Measurements from ENCODE around the gene SLFN12. TPM values are rescaled to one million over a fixed set of nuclear protein-coding genes. Genes with fewer than 3 reads are reported as not detected.
A peak's percentile ranks its signal among the peaks of the same experiment; 100 is the strongest.
"Not testable (repeated sequence)": the region's sequence is repeated elsewhere in the genome, so short reads cannot be mapped to it uniquely, and the experiment has no call there.

SLFN12 gene
- polyA plus RNA-seq, 2 of the 4 experiments (the other 2 are of a cell fraction), result 0.08 to 0.23 TPM

GRCh38 chr17:35421069-35421468, 11.2 kb downstream of the SLFN12 start:
- POLR2A ChIA-PET; H3K4me2 ChIP-seq; CTCF ChIA-PET; FAIRE-seq; H3K9me3 ChIP-seq; H3K27ac ChIP-seq; ATAC-seq; H3K4me3 ChIP-seq; H3K4me1 ChIP-seq; DNase-seq (ENCODE audit: low read depth in 1 of 2, low spot score in 1 of 2): not testable (repeated sequence)
- 77% methylated on average over 9 of the region's 9 CpGs for WGBS (ENCODE audit: missing lambda C conversion rate)
- peak; percentile 84 for TF ChIP-seq ZC3H11A (IDR thresholded peaks at IDR 0.05)

DNA sequence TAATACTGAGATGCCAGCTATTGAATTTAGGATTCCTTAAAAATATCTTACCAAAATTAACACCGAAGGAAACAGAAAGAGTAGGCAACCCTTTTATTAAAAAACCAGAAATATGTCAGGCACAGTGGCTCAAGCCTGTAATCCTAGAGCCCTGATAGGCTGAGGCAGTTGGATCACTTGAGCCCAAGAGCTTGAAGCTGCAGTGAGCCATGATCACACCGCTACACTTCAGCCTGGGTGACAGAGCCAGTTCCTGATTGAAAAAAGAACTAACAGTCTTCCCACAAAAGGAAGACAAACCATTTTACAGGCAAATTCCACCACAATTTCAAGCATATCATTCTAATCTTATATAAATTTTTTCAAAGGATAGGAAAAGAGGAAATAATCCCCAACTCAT, 15.6 kb downstream of the SLFN12 start:
- WGBS (ENCODE audit: missing lambda C conversion rate), result 50% methylated on average over 2 of the region's 2 CpGs
- FAIRE-seq (no peak), ATAC-seq (no peak), DNase-seq (ENCODE audit: low read depth in 1 of 2, low spot score in 1 of 2) (no peak)
- Histone ChIP-seq H3K4me3 (no peak overlapping the region), H3K27ac (no peak overlapping the region), H3K4me1 (no peaks in the 10 kb centered on the region), H3K4me2 (no peak overlapping the region), H3K9me3 (peaks cover 9% of the 10 kb centered on the region; the same call in 1 of the 3 replicates)
- CTCF ChIA-PET, result no interaction called here
- POLR2A ChIA-PET, result no interaction called here
- no peak for TF ChIP-seq HEYL (CRISPR knock-in tag; IDR thresholded peaks at IDR 0.05)
- TF ChIP-seq RCOR1 (IDR thresholded peaks at IDR 0.05; ENCODE audit: low read depth, low read length), result no peak
- no peak for TF ChIP-seq KDM5A (IDR thresholded peaks at IDR 0.05)
- no peak for TF ChIP-seq EHF (CRISPR knock-in tag; IDR thresholded peaks at IDR 0.05)
- TF ChIP-seq, protein P1, sequence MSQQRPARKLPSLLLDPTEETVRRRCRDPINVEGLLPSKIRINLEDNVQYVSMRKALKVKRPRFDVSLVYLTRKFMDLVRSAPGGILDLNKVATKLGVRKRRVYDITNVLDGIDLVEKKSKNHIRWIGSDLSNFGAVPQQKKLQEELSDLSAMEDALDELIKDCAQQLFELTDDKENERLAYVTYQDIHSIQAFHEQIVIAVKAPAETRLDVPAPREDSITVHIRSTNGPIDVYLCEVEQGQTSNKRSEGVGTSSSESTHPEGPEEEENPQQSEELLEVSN (IDR thresholded peaks at IDR 0.05; ENCODE audit: borderline replicate concordance, low read depth), result no peak
- TF ChIP-seq ZC3H11A (IDR thresholded peaks at IDR 0.05), result no peak
- no peak for TF ChIP-seq HOXB13 (CRISPR knock-in tag; IDR thresholded peaks at IDR 0.05; ENCODE audit: low read depth)
- TF ChIP-seq NPAS2 (CRISPR knock-in tag; IDR thresholded peaks at IDR 0.05; ENCODE audit: borderline replicate concordance), result no peak
- TF ChIP-seq SMC3 (IDR thresholded peaks at IDR 0.05), result no peak
- TF ChIP-seq RFX5 (IDR thresholded peaks at IDR 0.05), result no peak
- TF ChIP-seq NFE2L2 (conservative IDR thresholded peaks at IDR 0.05; ENCODE audit: low read length), result no peak
- TF ChIP-seq ZNF302 (CRISPR knock-in tag; IDR thresholded peaks at IDR 0.05), result no peak
- no peak for TF ChIP-seq POLR2A (IDR thresholded peaks at IDR 0.05; ENCODE audit: low read length)
- TF ChIP-seq EP300 (IDR thresholded peaks at IDR 0.05), result no peak
- no peak for TF ChIP-seq CEBPB (IDR thresholded peaks at IDR 0.05)
- no peak for TF ChIP-seq TP53 (CRISPR knock-in tag; IDR thresholded peaks at IDR 0.05)
- TF ChIP-seq CBX8 (IDR thresholded peaks at IDR 0.05), result no peak

DNA sequence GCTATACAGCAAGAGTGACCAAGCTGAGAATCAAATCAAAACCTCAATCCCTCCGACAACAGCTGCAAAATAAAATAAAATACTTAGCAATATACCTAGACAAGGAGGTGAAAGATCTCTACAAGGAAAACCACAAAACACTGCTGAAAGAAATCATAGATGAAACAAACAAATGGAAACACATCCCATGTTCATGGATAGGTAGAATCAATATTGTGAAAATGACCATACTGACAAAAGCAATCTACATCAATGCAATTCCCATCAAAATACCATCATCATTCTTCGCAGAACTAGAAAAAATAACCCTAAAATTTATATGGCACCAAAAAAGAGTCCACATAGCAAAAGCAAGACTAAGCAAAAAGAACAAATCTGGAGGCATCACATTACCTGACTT, 17.6 kb downstream of the SLFN12 start:
- ATAC-seq; H3K4me2 ChIP-seq; H3K9me3 ChIP-seq; H3K27ac ChIP-seq; H3K4me3 ChIP-seq; FAIRE-seq; DNase-seq (ENCODE audit: low read depth in 1 of 2, low spot score in 1 of 2); H3K4me1 ChIP-seq; POLR2A ChIA-PET: not testable (repeated sequence)
- CTCF ChIA-PET, result interaction anchor here (0.9 to 1.4 kb wide), 3 partner anchors 9 to 349 kb away, joined by 3 to 4 read pairs (median 4); no protein-coding TSS in a partner anchor
- WGBS (ENCODE audit: missing lambda C conversion rate), result 32% methylated on average over 2 of the region's 2 CpGs

DNA sequence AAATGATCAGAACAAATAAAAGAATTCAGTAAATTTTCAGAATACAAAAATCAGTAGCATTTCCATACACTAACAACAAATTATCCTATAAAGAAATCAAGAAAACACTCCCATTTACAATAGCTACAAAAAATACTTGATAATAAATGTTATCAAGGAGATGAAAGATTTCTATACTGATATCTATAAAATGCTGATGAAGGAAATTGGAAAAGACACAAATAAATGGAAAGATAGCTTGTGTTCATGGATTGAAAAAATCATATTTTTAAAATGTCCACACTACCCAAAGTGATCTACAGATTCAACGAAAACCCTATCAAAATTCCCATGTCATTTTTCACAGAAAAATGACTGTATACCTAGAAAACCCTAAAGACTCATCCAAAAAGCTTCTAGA, 18.1 kb downstream of the SLFN12 start:
- Histone ChIP-seq H3K4me2 (no peak overlapping the region), H3K27ac (no peak overlapping the region), H3K9me3 (peaks cover 9% of the 10 kb centered on the region; the same call in 1 of the 3 replicates), H3K4me1 (no peaks in the 10 kb centered on the region), H3K4me3 (no peak overlapping the region)
- ATAC-seq (no peak), FAIRE-seq (peak; percentile 36), DNase-seq (ENCODE audit: low read depth in 1 of 2, low spot score in 1 of 2) (no peak)
- no peak for TF ChIP-seq HDAC2 (IDR thresholded peaks at IDR 0.05)
- TF ChIP-seq EHMT2 (IDR thresholded peaks at IDR 0.05; ENCODE audit: low read depth), result no peak
- TF ChIP-seq SMC3 (IDR thresholded peaks at IDR 0.05), result no peak
- peak; percentile 72 for TF ChIP-seq MAFK (IDR thresholded peaks at IDR 0.05; ENCODE audit: partially characterized antibody)
- TF ChIP-seq, protein P2, sequence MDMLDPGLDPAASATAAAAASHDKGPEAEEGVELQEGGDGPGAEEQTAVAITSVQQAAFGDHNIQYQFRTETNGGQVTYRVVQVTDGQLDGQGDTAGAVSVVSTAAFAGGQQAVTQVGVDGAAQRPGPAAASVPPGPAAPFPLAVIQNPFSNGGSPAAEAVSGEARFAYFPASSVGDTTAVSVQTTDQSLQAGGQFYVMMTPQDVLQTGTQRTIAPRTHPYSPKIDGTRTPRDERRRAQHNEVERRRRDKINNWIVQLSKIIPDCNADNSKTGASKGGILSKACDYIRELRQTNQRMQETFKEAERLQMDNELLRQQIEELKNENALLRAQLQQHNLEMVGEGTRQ (IDR thresholded peaks at IDR 0.05), result no peak
- CTCF ChIA-PET, result interaction anchor here (0.9 to 1.4 kb wide), 3 partner anchors 9 to 350 kb away, joined by 3 to 4 read pairs (median 4); no protein-coding TSS in a partner anchor
- WGBS (ENCODE audit: missing lambda C conversion rate), result 26% methylated on average over 1 of the region's 1 CpG
- POLR2A ChIA-PET, result no interaction called here
